HepG2 (cell line): ENCODE measurements around the gene ODAM. TPM values are rescaled to one million over a fixed set of nuclear protein-coding genes. Genes with fewer than 3 reads are reported as not detected.

Source experiments
- ATAC-seq: fragments of 200-7000 bp; cut with Tn5 transposase; 3 replicates; pipeline ENCODE4 v1.9.1; 2020; ENCODE audit warnings: mild to moderate bottlenecking, moderate library complexity
- BruUV-seq: library from RNA; stranded (reverse); fragments of 400-500 nt; replicated peaks from 2 replicates; lab custom pipeline; 2021; lab: Mats Ljungman, UMichigan
- CTCF ChIA-PET: fragments of 300-600 bp; formaldehyde crosslinking; extraction: SDS; loops from one replicate; lab custom pipeline; 2021; ENCODE audit warnings: low total read pairs, inconsistent platforms, low intra/inter-chr PET ratio; lab: Yijun Ruan, JAX
- POLR2A ChIA-PET: fragments of 350-600 bp; sonication (Branson Sonifier 250); formaldehyde crosslinking; loops from one replicate; lab custom pipeline; 2020; ENCODE audit warnings: antibody characterized with exemption, inconsistent platforms; lab: Yijun Ruan, JAX
- DNase-seq: peaks from one replicate; pipeline ENCODE4 v3.0.0-alpha.2; 2015; ENCODE audit warnings: low spot score
- FAIRE-seq: peaks from 3 replicates; lab custom pipeline; 2011; peaks lifted over from hg19 to GRCh38; lab: Jason Lieb, UNC
- H2AFZ ChIP-seq: one replicate; pipeline ENCODE4 v1.6.1; 2011; ENCODE audit warnings: low read length, inconsistent platforms
- H3K27ac ChIP-seq: fragments of 300-600 bp; 3 replicates; pipeline ENCODE4 v1.8.0; 2011; ENCODE audit warnings: mixed run types, mild to moderate bottlenecking, mixed read lengths, low read length, inconsistent platforms; ENCODE audit not compliant: insufficient read depth; ENCODE audit errors: extremely low read length
- H3K27me3 ChIP-seq, 2 experiments: fragments of 200-600 bp in 1 of 2; 2 replicates in 1 of 2; 3 replicates in 1 of 2; pipeline versions ENCODE4 v1.6.0 to v1.8.0; 2011; ENCODE audit warnings: low read length in 2 of 2, mild to moderate bottlenecking in 2 of 2, moderate library complexity in 2 of 2, inconsistent platforms in 1 of 2; ENCODE audit not compliant: insufficient read depth in 2 of 2, control insufficient read depth in 1 of 2
- H3K36me3 ChIP-seq, 2 experiments: fragments of 200-600 bp in 1 of 2; replicated peaks in 1 of 2; 2 replicates in 1 of 2; 3 replicates in 1 of 2; pipeline versions ENCODE4 v1.5.1 to v1.8.0; 2011; ENCODE audit warnings: low read length in 2 of 2, inconsistent platforms in 1 of 2; ENCODE audit not compliant: insufficient read depth in 2 of 2, control insufficient read depth in 1 of 2
- H3K4me1 ChIP-seq: 2 replicates; pipeline ENCODE4 v1.5.1; 2012; ENCODE audit warnings: low read length, inconsistent platforms; ENCODE audit not compliant: insufficient read depth
- H3K4me2 ChIP-seq: 2 replicates; pipeline ENCODE4 v1.6.0; 2011; ENCODE audit warnings: low read depth, low read length, inconsistent platforms
- H3K4me3 ChIP-seq, 3 experiments: fragments of 200-600 bp in 1 of 3; sonication (generic), shearing (Covaris generic) in 1 of 3; replicated peaks in 1 of 3; 2 replicates each; pipeline ENCODE4 v1.5.1; 2011 to 2016; ENCODE audit warnings: low read length in 3 of 3, inconsistent platforms in 2 of 3, low read depth in 2 of 3, mild to moderate bottlenecking in 2 of 3, control low read depth in 1 of 3, mixed read lengths in 1 of 3; ENCODE audit not compliant: insufficient read depth in 1 of 3
- H3K79me2 ChIP-seq: one replicate; pipeline ENCODE4 v1.6.1; 2011; ENCODE audit warnings: low read length, inconsistent platforms; ENCODE audit not compliant: insufficient read depth
- H3K9ac ChIP-seq: 2 replicates; pipeline ENCODE4 v1.6.0; 2011; ENCODE audit warnings: mild to moderate bottlenecking, low read depth, low read length, inconsistent platforms; ENCODE audit not compliant: insufficient read depth
- H3K9me3 ChIP-seq: 2 replicates; pipeline ENCODE4 v1.5.1; 2012; ENCODE audit warnings: mild to moderate bottlenecking, low read length
- H4K20me1 ChIP-seq: 2 replicates; pipeline ENCODE4 v1.6.0; 2011; ENCODE audit warnings: inconsistent platforms, mild to moderate bottlenecking, low read length, moderate library complexity; ENCODE audit not compliant: insufficient read depth
- BRCA1 ChIP-seq: sonication (generic); formaldehyde crosslinking; IDR thresholded peaks from 2 replicates; pipeline ENCODE4 v1.4.0; 2020; ENCODE audit warnings: missing genetic modification reagents
- EP300 ChIP-seq, 3 experiments: sonication (generic) in 1 of 3; formaldehyde crosslinking in 1 of 3; IDR thresholded peaks; 2 replicates each; pipeline versions ENCODE4 v1.5.1 to v1.6.1; 2011 to 2020; ENCODE audit warnings: low read depth in 2 of 3, low read length in 2 of 3, borderline replicate concordance in 1 of 3, improper control_type of control experiment in 1 of 3, mild to moderate bottlenecking in 1 of 3, missing genetic modification reagents in 1 of 3, moderate library complexity in 1 of 3
- GATA4 ChIP-seq: sonication (generic); IDR thresholded peaks from 2 replicates; pipeline ENCODE4 v1.6.1; 2016; ENCODE audit warnings: antibody characterized with exemption, low read depth, borderline replicate concordance
- MAX ChIP-seq: IDR thresholded peaks from 2 replicates; pipeline ENCODE4 v1.6.1; 2012; ENCODE audit warnings: inconsistent platforms
- PLRG1 ChIP-seq: fragments of 450-650 bp; conservative IDR thresholded peaks from 2 replicates; pipeline ENCODE4 v1.6.1; 2016
- RXRB ChIP-seq: IDR thresholded peaks from 2 replicates; pipeline ENCODE4 v1.6.1; 2016; ENCODE audit warnings: borderline replicate concordance, missing genetic modification reagents, missing compliant biosample characterization
- ZBTB43 ChIP-seq: sonication (generic); formaldehyde crosslinking; conservative IDR thresholded peaks from 2 replicates; pipeline ENCODE4 v1.4.0; 2020; ENCODE audit warnings: missing genetic modification reagents
- ZBTB8A ChIP-seq: sonication (generic); formaldehyde crosslinking; IDR thresholded peaks from 2 replicates; pipeline ENCODE4 v1.4.0; 2020; ENCODE audit warnings: mild to moderate bottlenecking, low read depth, missing genetic modification reagents, borderline replicate concordance
- ZNF101 ChIP-seq: sonication (generic); formaldehyde crosslinking; IDR thresholded peaks from 2 replicates; pipeline ENCODE4 v1.4.0; 2020; ENCODE audit warnings: mild to moderate bottlenecking, low read depth, missing genetic modification reagents, borderline replicate concordance
- ZNF569 ChIP-seq: sonication (generic); formaldehyde crosslinking; IDR thresholded peaks from 2 replicates; pipeline ENCODE4 v1.5.0; 2020; ENCODE audit warnings: mild to moderate bottlenecking, missing genetic modification reagents, moderate library complexity, borderline replicate concordance
- WGBS: methylation state at CpG from one replicate; pipeline ENCODE4 v1.1.6; 2017; ENCODE audit warnings: low lambda C conversion rate; 5-methylcytosine and 5-hydroxymethylcytosine counted together
- in situ Hi-C: cut with HindIII; loops from 2 replicates; pipeline ENCODE4 v1.10.0; 2017; ENCODE audit warnings: low pct_unique_long_range_greater_than_20kb; ENCODE audit not compliant: extremely low pct_ligation_motif_present
- intact Hi-C: fragments of 100-400 bp; cut with micrococcal nuclease; formaldehyde crosslinking; loops from one replicate; pipeline ENCODE4 v1.10.0; 2022; ENCODE audit not compliant: unreplicated experiment
- polyA plus RNA-seq, 8 experiments: library from polyadenylated mRNA; depleted of rRNA in 3 of 8; stranded (reverse) in 7 of 8; unstranded in 1 of 8; fragments of >200 nt; fragmentation: Illumina TruSeq in 4 of 8; extraction: Trizol in 4 of 8; gene quantifications; 2 replicates each; pipeline versions ENCODE4 v1.2.1 to v1.2.3, GENCODE V29; 2011 to 2016; ENCODE audit warnings: low read depth in 4 of 8, missing spikeins in 1 of 8, mixed read lengths in 1 of 8; ENCODE audit not compliant: insufficient read depth in 1 of 8
- total RNA-seq, 5 experiments: library from RNA; depleted of rRNA; stranded (reverse); fragments of >200 nt; fragmentation: Illumina TruSeq; extraction: Trizol; gene quantifications; 2 replicates each; pipeline ENCODE4 v1.2.3, GENCODE V29; 2016; ENCODE audit warnings: low read depth in 1 of 5
- TF ChIP-seq, protein P1 (sequence below): sonication (generic); formaldehyde crosslinking; IDR thresholded peaks from 2 replicates; pipeline ENCODE4 v1.5.0; 2020; ENCODE audit warnings: missing genetic modification reagents
- TF ChIP-seq, protein P2 (sequence below): sonication (generic); formaldehyde crosslinking; IDR thresholded peaks from 2 replicates; pipeline ENCODE4 v1.4.0; 2020; ENCODE audit warnings: missing genetic modification reagents

ODAM gene
- total and polyA plus RNA-seq, 2 of the 13 experiments (the other 11 are each of a cell fraction or from before 2014, with no cell fraction given), result 94.6 to 115 TPM

- TF ChIP-seq ZBTB8A (CRISPR knock-in tag) (no peak), ZNF101 (CRISPR knock-in tag) (no peak), PLRG1 (no peak), ZBTB43 (no peak), BRCA1 (CRISPR knock-in tag) (no peak), EP300 (IDR thresholded peaks at IDR 0.05; ENCODE audit: low read depth in 2 of 2, low read length in 2 of 2) (no peak), EP300 (CRISPR knock-in tag; IDR thresholded peaks at IDR 0.05; ENCODE audit: borderline replicate concordance) (no peak), ZNF569 (CRISPR knock-in tag) (no peak), RXRB (CRISPR knock-in tag) (no peak), MAX (no peak), GATA4 (no peak)
- TF ChIP-seq, protein P1, sequence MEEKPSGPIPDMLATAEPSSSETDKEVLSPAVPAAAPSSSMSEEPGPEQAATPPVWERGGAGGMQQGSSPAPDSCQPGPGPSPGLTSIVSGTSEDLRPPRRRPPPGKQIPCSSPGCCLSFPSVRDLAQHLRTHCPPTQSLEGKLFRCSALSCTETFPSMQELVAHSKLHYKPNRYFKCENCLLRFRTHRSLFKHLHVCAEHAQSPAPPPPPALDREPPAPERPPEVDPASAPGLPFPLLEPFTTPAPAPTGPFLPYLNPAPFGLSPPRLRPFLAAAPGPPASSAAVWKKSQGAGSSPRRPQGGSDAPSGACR (CRISPR knock-in tag), result no peak
- TF ChIP-seq, protein P2, sequence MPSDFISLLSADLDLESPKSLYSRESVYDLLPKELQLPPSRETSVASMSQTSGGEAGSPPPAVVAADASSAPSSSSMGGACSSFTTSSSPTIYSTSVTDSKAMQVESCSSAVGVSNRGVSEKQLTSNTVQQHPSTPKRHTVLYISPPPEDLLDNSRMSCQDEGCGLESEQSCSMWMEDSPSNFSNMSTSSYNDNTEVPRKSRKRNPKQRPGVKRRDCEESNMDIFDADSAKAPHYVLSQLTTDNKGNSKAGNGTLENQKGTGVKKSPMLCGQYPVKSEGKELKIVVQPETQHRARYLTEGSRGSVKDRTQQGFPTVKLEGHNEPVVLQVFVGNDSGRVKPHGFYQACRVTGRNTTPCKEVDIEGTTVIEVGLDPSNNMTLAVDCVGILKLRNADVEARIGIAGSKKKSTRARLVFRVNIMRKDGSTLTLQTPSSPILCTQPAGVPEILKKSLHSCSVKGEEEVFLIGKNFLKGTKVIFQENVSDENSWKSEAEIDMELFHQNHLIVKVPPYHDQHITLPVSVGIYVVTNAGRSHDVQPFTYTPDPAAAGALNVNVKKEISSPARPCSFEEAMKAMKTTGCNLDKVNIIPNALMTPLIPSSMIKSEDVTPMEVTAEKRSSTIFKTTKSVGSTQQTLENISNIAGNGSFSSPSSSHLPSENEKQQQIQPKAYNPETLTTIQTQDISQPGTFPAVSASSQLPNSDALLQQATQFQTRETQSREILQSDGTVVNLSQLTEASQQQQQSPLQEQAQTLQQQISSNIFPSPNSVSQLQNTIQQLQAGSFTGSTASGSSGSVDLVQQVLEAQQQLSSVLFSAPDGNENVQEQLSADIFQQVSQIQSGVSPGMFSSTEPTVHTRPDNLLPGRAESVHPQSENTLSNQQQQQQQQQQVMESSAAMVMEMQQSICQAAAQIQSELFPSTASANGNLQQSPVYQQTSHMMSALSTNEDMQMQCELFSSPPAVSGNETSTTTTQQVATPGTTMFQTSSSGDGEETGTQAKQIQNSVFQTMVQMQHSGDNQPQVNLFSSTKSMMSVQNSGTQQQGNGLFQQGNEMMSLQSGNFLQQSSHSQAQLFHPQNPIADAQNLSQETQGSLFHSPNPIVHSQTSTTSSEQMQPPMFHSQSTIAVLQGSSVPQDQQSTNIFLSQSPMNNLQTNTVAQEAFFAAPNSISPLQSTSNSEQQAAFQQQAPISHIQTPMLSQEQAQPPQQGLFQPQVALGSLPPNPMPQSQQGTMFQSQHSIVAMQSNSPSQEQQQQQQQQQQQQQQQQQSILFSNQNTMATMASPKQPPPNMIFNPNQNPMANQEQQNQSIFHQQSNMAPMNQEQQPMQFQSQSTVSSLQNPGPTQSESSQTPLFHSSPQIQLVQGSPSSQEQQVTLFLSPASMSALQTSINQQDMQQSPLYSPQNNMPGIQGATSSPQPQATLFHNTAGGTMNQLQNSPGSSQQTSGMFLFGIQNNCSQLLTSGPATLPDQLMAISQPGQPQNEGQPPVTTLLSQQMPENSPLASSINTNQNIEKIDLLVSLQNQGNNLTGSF, result no peak
- TF ChIP-seq, all 625 proteins: peak for 0
- Histone ChIP-seq H3K27ac (no peak overlapping the region), H3K79me2 (no peaks in the 10 kb centered on the region), H3K4me1 (peaks cover 22% of the 10 kb centered on the region), H4K20me1 (no peaks in the 10 kb centered on the region), H3K9ac (no peak overlapping the region), H3K36me3 (no peaks in the 10 kb centered on the region), H3K9me3 (0 out of 2 replicates have a peak, but pooled peaks cover 3% of the 10 kb centered on the region), H3K4me2 (no peak overlapping the region), H3K27me3 (no peaks in the 10 kb centered on the region), H3K4me3 (no peak overlapping the region), H2AFZ (no peak overlapping the region)
- 97% methylated on average over 5 of the region's 5 CpGs for WGBS
- ChIA-PET CTCF (no interaction called here), POLR2A (no interaction called here)
- BruUV-seq, result no TSS peak
- in situ Hi-C loops (no loop called here), intact Hi-C loops (no loop called here)
- no peak for DNase-seq
- FAIRE-seq, result no peak
- no peak for ATAC-seq
Measured at GRCh38 chr4:70177090-70177489, 18.4 kb upstream of the ODAM start.
